ENCODE measurements around the gene SLMAP. TPM values are rescaled to one million over a fixed set of nuclear protein-coding genes. Genes with fewer than 3 reads are reported as not detected.

Gene SLMAP
- polyA plus RNA-seq, 1 donor (not counting 4 experiments of a cell fraction or from before 2014, with no cell fraction given), result 58.0 TPM

GRCh38 chr3:57822686-57823085 lies 66.6 kb downstream of the SLMAP start:
- peaks cover 12% of the 10 kb centered on the region for H4K20me1 ChIP-seq (ENCODE audit: control insufficient read depth, extremely low read depth, insufficient read depth, low read length)
- dilution Hi-C loops (cut with MboI; ENCODE audit: extremely low pct_ligation_motif_present, low sequenced_read_pairs), result no loop called here

GRCh38 chr3:57825116-57825515 lies 69.0 kb downstream of the SLMAP start:
- H4K20me1 ChIP-seq (ENCODE audit: control insufficient read depth, extremely low read depth, insufficient read depth, low read length), result peaks cover 4% of the 10 kb centered on the region
- dilution Hi-C loops (cut with MboI; ENCODE audit: extremely low pct_ligation_motif_present, low sequenced_read_pairs), result no loop called here
- no peaks in the 10 kb centered on the region for H3K9me1 ChIP-seq (ENCODE audit: control insufficient read depth, extremely low read depth, insufficient read depth, low read length)
- FAIRE-seq (no peak), DNase-seq (ENCODE audit: low read depth, low spot score) (no peak)
- no peaks in the 10 kb centered on the region for H3K27me3 ChIP-seq (ENCODE audit: control insufficient read depth, extremely low read depth, insufficient read depth, low read length)
- no peak overlapping the region for H3K9ac ChIP-seq (ENCODE audit: control insufficient read depth, extremely low read depth, insufficient read depth, low read length)
- peaks cover 89% of the 10 kb centered on the region for H3K79me2 ChIP-seq (ENCODE audit: control insufficient read depth, insufficient read depth, low read length)
- H3K4me1 ChIP-seq (ENCODE audit: control insufficient read depth, extremely low read depth, insufficient read depth, low read length), result peaks cover 2% of the 10 kb centered on the region
- H3K4me2 ChIP-seq (ENCODE audit: control insufficient read depth, extremely low read depth, insufficient read depth, low read depth, low read length), result no peak overlapping the region
- TF ChIP-seq EZH2 (IDR thresholded peaks at IDR 0.05; ENCODE audit: low read length) (no peak), CTCF (optimal IDR thresholded peaks at IDR 0.05 in 1 of 3, IDR thresholded peaks at IDR 0.05 in 1 of 3, conservative IDR thresholded peaks at IDR 0.05 in 1 of 3; ENCODE audit: extremely low read depth in 1 of 3, insufficient read depth in 2 of 3, low read length in 3 of 3) (no peak)
- H3K27ac ChIP-seq (ENCODE audit: control insufficient read depth, insufficient read depth, low read length), result no peak overlapping the region
- H2AFZ ChIP-seq (ENCODE audit: control insufficient read depth, low read length), result no peak overlapping the region
- no peak overlapping the region for H3K4me3 ChIP-seq (ENCODE audit: control insufficient read depth in 2 of 3, extremely low read depth in 1 of 3, insufficient read depth in 2 of 3, low read depth in 1 of 3, low read length in 3 of 3)
- peaks cover 0 to 2% of the 10 kb centered on the region in 2 experiments for H3K36me3 ChIP-seq (ENCODE audit: control insufficient read depth in 2 of 2, extremely low read depth in 1 of 2, insufficient read depth in 2 of 2, low read length in 2 of 2)
- H3K9me3 ChIP-seq (ENCODE audit: control insufficient read depth, low read depth, low read length), result no peaks in the 10 kb centered on the region

More at GRCh38 chr3:57822686-57823085, 66.6 kb downstream of the SLMAP start:
- no peak overlapping the region for H3K27ac ChIP-seq (ENCODE audit: control insufficient read depth, insufficient read depth, low read length)
- no peaks in the 10 kb centered on the region for H3K27me3 ChIP-seq (ENCODE audit: control insufficient read depth, extremely low read depth, insufficient read depth, low read length)
- DNase-seq (ENCODE audit: low read depth, low spot score) (no peak), FAIRE-seq (no peak)
- no peak for TF ChIP-seq CTCF (optimal IDR thresholded peaks at IDR 0.05 in 1 of 3, IDR thresholded peaks at IDR 0.05 in 1 of 3, conservative IDR thresholded peaks at IDR 0.05 in 1 of 3; ENCODE audit: extremely low read depth in 1 of 3, insufficient read depth in 2 of 3, low read length in 3 of 3)
- TF ChIP-seq EZH2 (IDR thresholded peaks at IDR 0.05; ENCODE audit: low read length), result no peak
- no peaks in the 10 kb centered on the region for H3K9me3 ChIP-seq (ENCODE audit: control insufficient read depth, low read depth, low read length)
- no peak overlapping the region for H2AFZ ChIP-seq (ENCODE audit: control insufficient read depth, low read length)
- H3K4me1 ChIP-seq (ENCODE audit: control insufficient read depth, extremely low read depth, insufficient read depth, low read length), result peaks cover 2% of the 10 kb centered on the region
- H3K36me3 ChIP-seq (ENCODE audit: control insufficient read depth in 2 of 2, extremely low read depth in 1 of 2, insufficient read depth in 2 of 2, low read length in 2 of 2), result peaks cover 0 to 2% of the 10 kb centered on the region in 2 experiments
- H3K4me2 ChIP-seq (ENCODE audit: control insufficient read depth, extremely low read depth, insufficient read depth, low read depth, low read length), result no peak overlapping the region
- H3K9me1 ChIP-seq (ENCODE audit: control insufficient read depth, extremely low read depth, insufficient read depth, low read length), result no peaks in the 10 kb centered on the region
- no peak overlapping the region for H3K9ac ChIP-seq (ENCODE audit: control insufficient read depth, extremely low read depth, insufficient read depth, low read length)
- no peak overlapping the region for H3K4me3 ChIP-seq (ENCODE audit: control insufficient read depth in 2 of 3, extremely low read depth in 1 of 3, insufficient read depth in 2 of 3, low read depth in 1 of 3, low read length in 3 of 3)
- peaks cover 89% of the 10 kb centered on the region for H3K79me2 ChIP-seq (ENCODE audit: control insufficient read depth, insufficient read depth, low read length)
